ENCODE data around the gene PMVK. TPM values are rescaled to one million over a fixed set of nuclear protein-coding genes. Genes with fewer than 3 reads are reported as not detected.

The PMVK gene
- total RNA-seq, 4 donors from 2014 or later, result 29.0 to 38.2 (median 33.5) TPM

- Histone ChIP-seq H3K9me3 (no peaks in the 10 kb centered on the region), H3K4me3 (peak overlapping the region; percentile 22 to 79 (median 44)), H3K27me3 (no peaks in the 10 kb centered on the region), H3K27ac (peak overlapping the region; percentile 96 to 99 (median 98)), H3K36me3 (peaks cover 7 to 51% (median 29%) of the 10 kb centered on the region in 3 donors), H3K4me1 (peaks cover 47 to 75% (median 54%) of the 10 kb centered on the region in 3 donors)
- TF ChIP-seq POLR2A (IDR thresholded peaks at IDR 0.05) (no peak), CTCF (IDR thresholded peaks at IDR 0.05) (no peak)
- WGBS, 2 donors, result 13 to 27% methylated on average over 11 to 17 of the region's 22 CpGs
- DNase-seq, result no peak
- intact Hi-C loops (cut with DNase I), result loop anchor here (10.0 kb wide), 1 partner anchor 95 kb away; the partner anchor contains the start of gene EFNA4
Observed at GRCh38 chr1:154969860-154970452, 33.4 kb upstream of the PMVK start.

- TF ChIP-seq POLR2A (IDR thresholded peaks at IDR 0.05) (no peak), CTCF (IDR thresholded peaks at IDR 0.05) (no peak)
- peaks cover 47 to 75% (median 54%) of the 10 kb centered on the region in 3 donors for H3K4me1 ChIP-seq
- intact Hi-C loops (cut with DNase I), result loop anchor here (10.0 kb wide), 1 partner anchor 96 kb away; the partner anchor contains the start of gene EFNA4
- peak overlapping the region; percentile 96 to 99 (median 98) for H3K27ac ChIP-seq
- H3K9me3 ChIP-seq, result no peaks in the 10 kb centered on the region
- DNase-seq, result no peak
- H3K4me3 ChIP-seq, result peak overlapping the region in 3 of 4 donors; percentile 41 to 79 (median 46)
- no peaks in the 10 kb centered on the region for H3K27me3 ChIP-seq
- peaks cover 7 to 58% (median 34%) of the 10 kb centered on the region in 3 donors for H3K36me3 ChIP-seq
- 48 to 63% methylated on average over 2 to 5 of the region's 5 CpGs for WGBS, 2 donors
Observed at GRCh38 chr1:154969246-154969645, 32.7 kb upstream of the PMVK start.

- Histone ChIP-seq H3K4me1 (peaks cover 47 to 76% (median 54%) of the 10 kb centered on the region in 3 donors), H3K9me3 (no peaks in the 10 kb centered on the region), H3K27ac (peak overlapping the region; percentile 96 to 99 (median 98)), H3K36me3 (peaks cover 7 to 63% (median 38%) of the 10 kb centered on the region in 3 donors), H3K4me3 (peak overlapping the region in 2 of 4 donors; percentile 46 to 79), H3K27me3 (no peaks in the 10 kb centered on the region)
- intact Hi-C loops (cut with DNase I), result loop anchor here (10.0 kb wide), 1 partner anchor 96 kb away; the partner anchor contains the start of gene EFNA4
- DNase-seq, result no peak
- TF ChIP-seq POLR2A (IDR thresholded peaks at IDR 0.05) (no peak), CTCF (IDR thresholded peaks at IDR 0.05) (no peak)
- 100% methylated on average over 2 of the region's 3 CpGs; no CpG with 5 or more reads in 1 of the 2 donors for WGBS, 2 donors
Observed at GRCh38 chr1:154968731-154969130, 32.2 kb upstream of the PMVK start.

- Histone ChIP-seq H3K9me3 (no peaks in the 10 kb centered on the region), H3K4me1 (peaks cover 46 to 76% (median 53%) of the 10 kb centered on the region in 3 donors), H3K27me3 (no peaks in the 10 kb centered on the region), H3K36me3 (peaks cover 7 to 75% (median 49%) of the 10 kb centered on the region in 3 donors), H3K27ac (peak overlapping the region; percentile 48 to 99 (median 98)), H3K4me3 (no peak overlapping the region)
- TF ChIP-seq CTCF (IDR thresholded peaks at IDR 0.05) (no peak), POLR2A (IDR thresholded peaks at IDR 0.05) (no peak)
- no peak for DNase-seq
- WGBS, 2 donors, result 44 to 60% methylated on average over 2 of the region's 5 CpGs
- intact Hi-C loops (cut with DNase I), result loop anchor here (10.0 kb wide), 1 partner anchor 97 kb away; the partner anchor contains the start of gene EFNA4
Observed at GRCh38 chr1:154967331-154967950, 30.9 kb upstream of the PMVK start.

- TF ChIP-seq POLR2A (IDR thresholded peaks at IDR 0.05) (no peak), CTCF (IDR thresholded peaks at IDR 0.05) (no peak)
- Histone ChIP-seq H3K4me3 (no peak overlapping the region), H3K27ac (peak overlapping the region in 1 of 4 donors; percentile 96), H3K4me1 (peaks cover 34 to 68% (median 42%) of the 10 kb centered on the region in 3 donors), H3K36me3 (peaks cover 7 to 75% (median 49%) of the 10 kb centered on the region in 3 donors), H3K27me3 (no peaks in the 10 kb centered on the region), H3K9me3 (no peaks in the 10 kb centered on the region)
- 94 to 96% methylated on average over 4 to 6 of the region's 7 CpGs for WGBS, 2 donors
- intact Hi-C loops (cut with DNase I), result loop anchor here (10.0 kb wide), 1 partner anchor 99 kb away; the partner anchor contains the start of gene EFNA4
- DNase-seq, result no peak
Observed at GRCh38 chr1:154966111-154966510, 29.6 kb upstream of the PMVK start.

All from esophagus squamous epithelium (tissue), 5 donors.